A549 (cell line): ENCODE measurements around the gene ALOX12.

ENCODE experiments used
- BHLHE40 ChIP-seq: IDR thresholded peaks from 2 replicates; pipeline ENCODE4 v1.6.1; 2012; ENCODE audit warnings: low read depth, low read length, inconsistent platforms
- CEBPB ChIP-seq, 2 experiments: fragments of >200 bp in 1 of 2; sonication (Bioruptor Twin) in 1 of 2; formaldehyde crosslinking in 1 of 2; IDR thresholded peaks; 2 replicates each; pipeline ENCODE4 v1.6.1; 2012 to 2016
- EP300 ChIP-seq, 2 experiments: fragments of >200 bp; sonication (Bioruptor Twin); formaldehyde crosslinking; IDR thresholded peaks; 2 replicates in 1 of 2; 3 replicates in 1 of 2; pipeline ENCODE4 v1.6.1; 2016 to 2017
- HDAC2 ChIP-seq: fragments of 200-600 bp; sonication (generic); IDR thresholded peaks from 2 replicates; pipeline ENCODE4 v1.6.1; 2016
- JUN ChIP-seq, 2 experiments: fragments of >200 bp; sonication (Bioruptor Twin); formaldehyde crosslinking; IDR thresholded peaks; 2 replicates in 1 of 2; 3 replicates in 1 of 2; pipeline ENCODE4 v1.6.1; 2016 to 2017
- MAFK ChIP-seq: fragments of 450-650 bp; IDR thresholded peaks from 2 replicates; pipeline ENCODE4 v1.6.1; 2014; ENCODE audit not compliant: partially characterized antibody
- MYC ChIP-seq: IDR thresholded peaks from 2 replicates; pipeline ENCODE4 v1.6.1; 2012; ENCODE audit warnings: mild to moderate bottlenecking, inconsistent platforms, low read length, improper control_type of control experiment, borderline replicate concordance
- POLR2A ChIP-seq: IDR thresholded peaks from 2 replicates; pipeline ENCODE4 v1.6.1; 2012; ENCODE audit warnings: mild to moderate bottlenecking, low read length
- TF ChIP-seq, protein P1 (sequence below): fragments of >200 bp; sonication (Bioruptor Twin); formaldehyde crosslinking; IDR thresholded peaks from 3 replicates; pipeline ENCODE4 v1.5.1; 2016

- TF ChIP-seq POLR2A = no peak
- TF ChIP-seq EP300 (IDR thresholded peaks at IDR 0.05) = no peak
- TF ChIP-seq, protein P1, sequence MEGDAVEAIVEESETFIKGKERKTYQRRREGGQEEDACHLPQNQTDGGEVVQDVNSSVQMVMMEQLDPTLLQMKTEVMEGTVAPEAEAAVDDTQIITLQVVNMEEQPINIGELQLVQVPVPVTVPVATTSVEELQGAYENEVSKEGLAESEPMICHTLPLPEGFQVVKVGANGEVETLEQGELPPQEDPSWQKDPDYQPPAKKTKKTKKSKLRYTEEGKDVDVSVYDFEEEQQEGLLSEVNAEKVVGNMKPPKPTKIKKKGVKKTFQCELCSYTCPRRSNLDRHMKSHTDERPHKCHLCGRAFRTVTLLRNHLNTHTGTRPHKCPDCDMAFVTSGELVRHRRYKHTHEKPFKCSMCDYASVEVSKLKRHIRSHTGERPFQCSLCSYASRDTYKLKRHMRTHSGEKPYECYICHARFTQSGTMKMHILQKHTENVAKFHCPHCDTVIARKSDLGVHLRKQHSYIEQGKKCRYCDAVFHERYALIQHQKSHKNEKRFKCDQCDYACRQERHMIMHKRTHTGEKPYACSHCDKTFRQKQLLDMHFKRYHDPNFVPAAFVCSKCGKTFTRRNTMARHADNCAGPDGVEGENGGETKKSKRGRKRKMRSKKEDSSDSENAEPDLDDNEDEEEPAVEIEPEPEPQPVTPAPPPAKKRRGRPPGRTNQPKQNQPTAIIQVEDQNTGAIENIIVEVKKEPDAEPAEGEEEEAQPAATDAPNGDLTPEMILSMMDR = no peak
- no peak for TF ChIP-seq CEBPB (IDR thresholded peaks at IDR 0.05)
- no peak for TF ChIP-seq MYC
- no peak for TF ChIP-seq BHLHE40
- no peak for TF ChIP-seq HDAC2
- TF ChIP-seq JUN (IDR thresholded peaks at IDR 0.05) = no peak
- no peak for TF ChIP-seq MAFK
Observed at GRCh38 chr17:6994666-6995256, 1.1 kb upstream of the ALOX12 start.
